Skin epidermis (tissue), 12 donors: ENCODE results near the gene ABTB1.

ENCODE experiments used
- H3K27ac ChIP-seq, 21 experiments: fragments of 200-600 bp; sonication (generic) in 11 of 21; one replicate each; pipeline ENCODE4 v1.5.0; 2020; ENCODE audit warnings: mild to moderate bottlenecking in 3 of 21, inconsistent platforms in 2 of 21, moderate library complexity in 2 of 21
- H3K4me3 ChIP-seq, 7 experiments: fragments of 200-600 bp; sonication (generic) in 2 of 7; one replicate each; pipeline ENCODE4 v1.5.0; 2020; ENCODE audit warnings: inconsistent platforms in 2 of 7, mild to moderate bottlenecking in 2 of 7, moderate library complexity in 1 of 7

ABTB1 gene

GRCh38 chr3:127714125-127714571 is 41.4 kb downstream of the ABTB1 start:
- Histone ChIP-seq H3K4me3 (no peak overlapping the region), H3K27ac (peak overlapping the region in 4 of 21 experiments; percentile 17 to 80 (median 38))

DNA sequence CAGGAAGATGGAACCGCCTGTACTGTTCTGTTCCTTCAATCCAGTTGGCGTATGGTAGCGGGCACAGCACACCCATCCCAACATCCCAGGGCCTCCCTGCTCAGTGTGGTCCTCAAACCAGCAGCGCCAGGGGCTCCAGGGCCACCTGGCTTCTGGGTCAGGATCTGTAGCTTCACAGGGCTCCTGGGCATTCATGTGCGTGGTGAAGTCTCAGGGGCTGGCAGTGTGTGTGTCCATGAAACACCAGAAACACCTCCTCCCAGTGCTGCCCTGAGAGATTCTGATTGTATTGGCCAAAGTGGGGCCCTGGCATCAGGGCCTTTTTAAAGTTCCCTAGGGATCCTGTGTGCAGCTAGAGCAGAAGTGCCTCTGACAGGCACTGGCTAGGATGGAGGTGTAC is 42.1 kb downstream of the ABTB1 start:
- H3K27ac ChIP-seq = peak overlapping the region in 5 of 21 experiments; percentile 17 to 80 (median 44)
- no peak overlapping the region for H3K4me3 ChIP-seq

- Histone ChIP-seq H3K4me3 (no peak overlapping the region), H3K27ac (peak overlapping the region in 2 of 21 experiments; percentile 48 to 80)
Observed at GRCh38 chr3:127715532-127715931, 42.8 kb downstream of the ABTB1 start.

DNA sequence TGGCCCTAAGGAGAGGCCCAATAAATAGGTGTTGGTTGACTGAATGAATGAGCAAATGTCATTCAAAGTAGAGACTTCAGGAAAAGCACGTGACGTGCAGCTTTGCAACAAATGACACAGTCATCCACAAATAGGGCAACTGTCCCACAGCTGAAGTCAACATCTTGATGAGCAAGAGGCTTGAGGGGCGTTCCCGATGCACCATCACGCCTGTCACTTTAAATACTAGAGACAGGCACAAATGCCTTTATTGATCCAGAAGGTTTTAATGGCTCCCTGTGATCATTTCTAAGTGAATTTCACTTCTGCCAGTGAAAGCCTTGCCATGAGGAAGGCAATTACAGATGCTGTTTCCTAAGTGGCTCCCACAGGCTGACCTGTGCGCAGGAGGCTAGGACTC is 43.6 kb downstream of the ABTB1 start:
- Histone ChIP-seq H3K4me3 (no peak overlapping the region), H3K27ac (no peak overlapping the region)

DNA sequence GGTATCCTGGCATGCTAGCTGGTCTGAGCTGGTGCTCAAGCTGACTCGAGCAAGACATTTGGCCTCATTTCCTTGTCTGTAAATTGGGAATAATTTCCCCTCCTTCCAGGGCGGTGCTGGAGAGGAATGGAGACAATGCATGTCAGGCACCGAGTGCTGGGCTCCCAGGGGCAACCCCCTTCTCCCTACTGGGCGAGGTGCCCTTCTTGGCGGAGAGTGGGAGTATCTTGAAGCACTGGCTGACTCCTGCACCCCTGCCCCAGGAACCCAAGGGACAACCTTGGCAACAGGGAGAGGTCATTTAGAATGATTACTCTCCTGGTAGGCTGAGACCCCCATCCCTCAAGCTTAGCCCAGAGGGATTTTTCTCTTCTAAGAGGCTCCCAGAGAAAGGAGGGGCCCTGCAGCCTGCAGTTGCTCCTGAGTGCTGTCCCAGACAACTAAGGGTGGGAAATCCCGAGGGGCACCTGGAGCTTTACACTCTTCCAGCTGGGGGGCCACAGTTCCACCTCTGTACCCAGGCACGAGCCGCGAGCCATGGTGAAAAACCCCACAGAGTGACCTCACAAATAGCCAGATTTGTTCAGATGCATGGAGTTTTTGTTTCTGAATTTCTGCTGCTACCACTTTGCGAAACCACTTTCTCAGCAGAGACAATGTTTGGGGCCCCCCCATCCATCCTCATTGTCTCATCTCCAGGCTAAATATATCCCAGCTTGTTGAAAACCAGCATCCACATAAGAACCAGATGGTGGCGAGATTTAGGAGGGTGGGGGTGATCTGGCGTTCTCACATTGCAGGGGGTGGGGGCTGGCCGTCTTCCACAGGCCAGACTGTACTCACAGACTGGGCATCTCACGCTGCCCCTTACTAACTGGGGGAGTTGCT is 44.8 kb downstream of the ABTB1 start:
- Histone ChIP-seq H3K4me3 (no peak overlapping the region), H3K27ac (no peak overlapping the region)

DNA sequence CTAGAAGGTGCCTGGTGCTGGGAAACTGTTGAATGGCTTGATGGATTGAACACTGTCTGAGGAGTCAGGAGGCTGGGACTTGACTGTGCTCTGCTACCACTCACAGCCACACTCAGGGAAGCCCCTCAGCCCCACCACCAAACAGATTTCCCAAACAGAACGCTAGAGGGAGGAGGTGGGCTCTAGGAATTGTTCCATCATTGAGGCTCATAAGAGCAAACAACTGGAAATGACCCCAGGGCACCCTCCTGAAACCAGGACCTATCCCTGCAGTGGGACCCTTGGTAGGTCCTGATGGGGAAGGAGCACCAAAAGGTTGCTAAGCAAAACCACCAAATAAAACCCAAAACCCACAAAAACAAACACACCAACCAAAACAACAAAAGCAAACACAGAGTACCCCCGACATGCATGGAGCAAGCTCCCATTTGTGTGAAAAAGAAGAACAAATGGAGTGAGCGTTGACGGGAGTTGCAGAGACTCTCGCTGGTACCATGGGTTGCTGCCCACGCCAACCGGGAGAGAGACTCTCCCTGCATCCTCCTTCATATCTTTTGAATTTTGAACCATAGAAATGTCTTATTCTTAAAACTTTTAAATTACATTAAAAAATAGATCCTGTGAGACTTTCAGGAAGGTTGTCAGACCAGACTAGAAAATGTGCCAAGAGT is 45.6 kb downstream of the ABTB1 start:
- H3K27ac ChIP-seq = peak overlapping the region in 1 of 21 experiments; percentile 23
- H3K4me3 ChIP-seq = no peak overlapping the region

- Histone ChIP-seq H3K4me3 (no peak overlapping the region), H3K27ac (no peak overlapping the region)
Observed at GRCh38 chr3:127718916-127719290, 46.2 kb downstream of the ABTB1 start.

- H3K27ac ChIP-seq = no peak overlapping the region
- no peak overlapping the region for H3K4me3 ChIP-seq
Observed at GRCh38 chr3:127719369-127719768, 46.6 kb downstream of the ABTB1 start.

- H3K27ac ChIP-seq = no peak overlapping the region
- no peak overlapping the region for H3K4me3 ChIP-seq
Observed at GRCh38 chr3:127720161-127720823, 47.5 kb downstream of the ABTB1 start.

DNA sequence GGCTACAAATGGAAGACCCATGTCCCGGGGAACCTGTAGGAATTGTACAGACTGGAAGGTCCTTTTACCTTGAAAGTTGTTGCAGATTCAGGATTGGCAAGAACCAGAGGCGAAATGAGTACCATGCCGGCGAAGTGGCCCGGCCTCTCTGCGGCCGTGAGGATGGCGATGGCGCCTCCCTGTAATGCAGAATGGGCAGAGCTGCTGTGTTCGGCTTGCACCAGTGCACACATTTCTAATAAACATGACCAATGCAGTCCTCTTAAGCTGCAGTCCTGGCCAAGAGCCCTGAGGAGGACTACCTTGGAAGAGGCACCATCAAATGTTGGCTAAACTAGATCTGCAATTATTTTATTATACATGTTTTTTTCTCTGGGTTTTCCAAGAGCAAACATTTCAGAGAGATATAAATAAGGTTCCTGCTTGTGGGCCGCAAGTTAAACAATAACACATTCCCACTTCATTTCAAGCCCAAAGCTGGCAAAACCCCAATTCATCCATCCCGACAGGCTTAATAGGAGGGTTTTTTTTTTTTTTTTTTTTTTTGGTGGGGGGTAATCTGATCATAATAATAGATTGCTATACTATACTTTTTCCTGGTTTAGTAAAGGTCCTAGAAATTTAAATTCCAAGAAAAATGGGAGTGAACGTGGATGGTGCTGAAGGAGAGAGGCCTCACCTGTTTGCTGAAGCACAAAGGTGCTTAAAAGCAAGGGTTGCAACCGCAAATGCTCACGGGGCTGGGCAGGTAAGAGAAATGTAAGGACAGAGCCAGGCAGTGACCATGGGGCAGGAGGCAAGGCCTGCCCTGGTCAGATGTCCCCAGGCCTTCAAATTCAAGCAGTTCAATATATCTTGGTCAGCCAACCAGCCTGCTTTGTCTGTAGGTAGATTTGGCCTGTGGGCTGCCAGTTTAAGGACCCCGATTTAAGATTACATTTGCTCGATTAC is 48.5 kb downstream of the ABTB1 start:
- H3K27ac ChIP-seq = no peak overlapping the region
- no peak overlapping the region for H3K4me3 ChIP-seq

GRCh38 chr3:127722091-127722784 is 49.5 kb downstream of the ABTB1 start:
- Histone ChIP-seq H3K27ac (peak overlapping the region in 3 of 21 experiments; percentile 28 to 37 (median 37)), H3K4me3 (no peak overlapping the region)

DNA sequence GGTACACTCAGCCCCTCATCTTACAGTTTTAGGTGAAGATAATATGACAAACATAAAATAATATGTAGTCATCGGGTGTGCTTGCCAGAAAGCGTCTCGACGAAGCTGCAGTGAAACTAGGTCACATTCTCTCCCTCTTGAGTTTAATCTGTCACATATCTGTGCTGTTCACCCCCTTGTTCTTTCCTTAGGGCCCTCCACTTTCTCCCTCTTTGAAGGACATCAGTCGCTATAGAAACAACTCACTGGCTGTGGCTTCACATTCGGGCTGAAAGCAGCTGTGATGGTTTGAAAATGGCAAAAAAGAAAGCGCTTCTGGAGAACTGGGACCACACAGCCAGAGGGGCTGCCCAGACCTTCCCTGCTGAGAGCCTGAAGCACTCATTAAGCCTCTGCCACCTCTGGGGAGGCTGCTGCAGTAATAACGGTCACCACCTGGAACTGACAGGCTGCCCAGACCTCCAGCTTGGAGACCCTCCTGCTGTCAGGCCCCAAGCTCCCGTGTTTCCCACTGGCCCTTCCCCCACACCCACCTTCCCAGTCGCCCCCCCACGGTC is 50.3 kb downstream of the ABTB1 start:
- Histone ChIP-seq H3K27ac (peak overlapping the region in 1 of 21 experiments; percentile 8), H3K4me3 (no peak overlapping the region)

DNA sequence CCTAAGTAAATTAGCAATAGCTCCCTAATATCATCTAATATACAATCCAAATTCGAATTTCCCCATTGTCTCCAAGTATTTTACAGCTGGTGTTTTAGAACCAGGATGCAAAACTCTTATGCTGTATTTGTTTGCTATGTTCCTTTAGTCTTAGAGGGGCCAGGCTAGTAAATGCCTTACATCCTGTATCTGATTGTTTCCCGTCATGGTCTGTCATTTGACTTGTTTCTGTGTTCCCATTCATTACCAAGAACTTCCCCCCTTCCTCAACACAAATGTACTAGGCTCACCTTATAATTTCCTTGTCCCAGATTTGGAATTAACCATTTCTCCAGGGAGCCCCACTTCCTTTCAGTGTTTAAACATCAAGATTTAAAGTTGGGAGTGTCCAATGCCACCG is 54.1 kb downstream of the ABTB1 start:
- H3K27ac ChIP-seq = peak overlapping the region in 1 of 21 experiments; percentile 7

GRCh38 chr3:127728417-127729015 is 55.8 kb downstream of the ABTB1 start:
- Histone ChIP-seq H3K27ac (peak overlapping the region in 1 of 21 experiments; percentile 11), H3K4me3 (no peak overlapping the region)

More for the DNA sequence above, 54.1 kb downstream of the ABTB1 start:
- no peak overlapping the region for H3K4me3 ChIP-seq

DNA sequence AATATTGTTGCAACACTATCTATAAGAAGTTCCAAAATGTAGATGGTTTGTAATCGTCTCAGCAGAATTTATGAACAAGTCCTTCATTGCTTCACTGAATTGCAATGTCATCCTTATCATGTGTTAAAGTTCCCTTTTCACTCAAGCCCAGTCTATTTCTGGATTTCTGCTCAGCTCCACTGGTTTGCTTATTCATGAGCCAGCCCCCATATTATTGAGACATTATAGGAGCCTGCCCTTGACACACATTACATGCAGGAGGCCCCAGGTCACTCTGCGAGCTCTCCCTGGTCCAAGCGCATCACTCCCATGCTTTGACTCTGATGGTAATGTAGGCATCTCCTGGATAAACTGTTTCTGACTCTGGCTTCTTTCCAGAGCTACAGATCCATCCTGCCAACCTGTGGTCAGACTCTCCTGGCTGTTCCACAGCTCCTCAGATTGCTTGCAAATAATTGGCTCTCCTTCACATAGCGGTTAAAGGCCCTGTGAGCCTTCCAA is 56.9 kb downstream of the ABTB1 start:
- H3K27ac ChIP-seq = no peak overlapping the region
- no peak overlapping the region for H3K4me3 ChIP-seq

DNA sequence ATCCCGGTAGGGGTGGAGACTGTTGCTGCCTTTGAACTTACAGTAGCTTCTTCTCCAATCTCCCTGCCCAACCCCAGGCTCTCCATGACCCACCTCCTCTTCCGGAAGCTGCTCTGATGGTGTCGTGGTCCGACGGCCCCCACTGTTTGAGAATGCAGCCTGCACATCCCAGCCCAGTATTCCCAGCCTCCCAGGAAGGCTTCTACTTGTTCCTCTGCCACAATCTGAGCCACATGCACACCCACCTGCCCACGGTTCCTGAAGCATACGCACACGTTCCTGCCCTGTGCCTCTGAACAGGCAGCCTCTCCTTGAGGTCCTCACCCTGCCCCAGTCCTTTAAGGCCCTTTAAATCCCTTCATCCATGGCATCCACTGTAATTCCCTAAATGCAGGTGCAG is 57.4 kb downstream of the ABTB1 start:
- no peak overlapping the region for H3K4me3 ChIP-seq
- no peak overlapping the region for H3K27ac ChIP-seq
